OCI-LY1 (cell line): ENCODE data around the gene KCNK4.

Experiments
- H2AFZ ChIP-seq: fragments of 200-600 bp; sonication (generic), shearing (Covaris generic); 2 replicates; pipeline ENCODE4 v1.6.0; 2014; ENCODE audit warnings: antibody characterized with exemption, mild to moderate bottlenecking, low read length
- H3F3A ChIP-seq: fragments of 200-600 bp; sonication (generic), shearing (Covaris generic); 2 replicates; pipeline ENCODE4 v1.6.0; 2014; ENCODE audit warnings: mild to moderate bottlenecking, antibody characterized with exemption, low read length, moderate library complexity; ENCODE audit not compliant: insufficient read depth
- H3K27ac ChIP-seq: fragments of 200-600 bp; sonication (generic); 2 replicates; pipeline ENCODE4 v1.5.1; 2014; ENCODE audit warnings: low read length, mixed run types, mild to moderate bottlenecking, low read depth; ENCODE audit not compliant: poor library complexity, severe bottlenecking
- H3K27me3 ChIP-seq: fragments of 200-600 bp; sonication (generic); 2 replicates; pipeline ENCODE4 v1.6.0; 2014; ENCODE audit warnings: antibody characterized with exemption, mild to moderate bottlenecking, low read length, moderate library complexity; ENCODE audit not compliant: insufficient read depth
- H3K36me3 ChIP-seq: fragments of 200-600 bp; sonication (generic); 2 replicates; pipeline ENCODE4 v1.6.1; 2014; ENCODE audit warnings: mild to moderate bottlenecking, antibody characterized with exemption, low read length, moderate library complexity, mixed read lengths; ENCODE audit not compliant: insufficient read depth
- H3K4me1 ChIP-seq: fragments of 200-600 bp; sonication (generic); 2 replicates; pipeline ENCODE4 v1.5.1; 2014; ENCODE audit warnings: mild to moderate bottlenecking, low read length, moderate library complexity; ENCODE audit not compliant: insufficient read depth, severe bottlenecking
- H3K4me2 ChIP-seq: fragments of 200-600 bp; sonication (generic), shearing (Covaris generic); 2 replicates; pipeline ENCODE4 v1.6.1; 2014; ENCODE audit warnings: low read length
- H3K4me3 ChIP-seq: fragments of 200-600 bp; sonication (generic); 2 replicates; pipeline ENCODE4 v1.5.1; 2014; ENCODE audit warnings: low read length, low read depth, mild to moderate bottlenecking, mixed read lengths; ENCODE audit not compliant: poor library complexity, severe bottlenecking
- H3K79me2 ChIP-seq: fragments of 200-600 bp; shearing (Covaris generic); 2 replicates; pipeline ENCODE4 v1.6.1; 2016; ENCODE audit warnings: mixed run types, low read length, mixed read lengths; ENCODE audit not compliant: insufficient read depth
- H3K9ac ChIP-seq: fragments of 200-600 bp; sonication (generic), shearing (Covaris generic); 2 replicates; pipeline ENCODE4 v1.6.1; 2014; ENCODE audit warnings: mild to moderate bottlenecking, low read length, mixed read lengths
- H3K9me2 ChIP-seq: fragments of 200-600 bp; sonication (generic), shearing (Covaris generic); 2 replicates; pipeline ENCODE4 v1.6.1; 2014; ENCODE audit warnings: low read depth, mild to moderate bottlenecking, low read length, mixed read lengths
- H3K9me3 ChIP-seq: fragments of 200-600 bp; shearing (Covaris generic); 2 replicates; pipeline ENCODE4 v1.6.1; 2014; ENCODE audit warnings: low read length, mixed read lengths
- H4K20me1 ChIP-seq: fragments of 200-600 bp; sonication (generic), shearing (Covaris generic); 2 replicates; pipeline ENCODE4 v1.6.0; 2016; ENCODE audit warnings: mild to moderate bottlenecking, low read length; ENCODE audit not compliant: insufficient read depth
- EZH2 ChIP-seq: fragments of 200-600 bp; sonication (generic), shearing (Covaris generic); IDR thresholded peaks from 2 replicates; pipeline ENCODE4 v1.8.0; 2017; ENCODE audit warnings: borderline replicate concordance, mixed run types, mild to moderate bottlenecking, antibody characterized with exemption, low read length, moderate library complexity, mixed read lengths
- TF ChIP-seq, protein P1 (sequence below): fragments of 200-600 bp; sonication (generic), shearing (Covaris generic); IDR thresholded peaks from 2 replicates; pipeline ENCODE4 v1.5.1; 2017; ENCODE audit warnings: mild to moderate bottlenecking, antibody characterized with exemption, low read length, moderate library complexity, mixed read lengths

The KCNK4 gene

DNA sequence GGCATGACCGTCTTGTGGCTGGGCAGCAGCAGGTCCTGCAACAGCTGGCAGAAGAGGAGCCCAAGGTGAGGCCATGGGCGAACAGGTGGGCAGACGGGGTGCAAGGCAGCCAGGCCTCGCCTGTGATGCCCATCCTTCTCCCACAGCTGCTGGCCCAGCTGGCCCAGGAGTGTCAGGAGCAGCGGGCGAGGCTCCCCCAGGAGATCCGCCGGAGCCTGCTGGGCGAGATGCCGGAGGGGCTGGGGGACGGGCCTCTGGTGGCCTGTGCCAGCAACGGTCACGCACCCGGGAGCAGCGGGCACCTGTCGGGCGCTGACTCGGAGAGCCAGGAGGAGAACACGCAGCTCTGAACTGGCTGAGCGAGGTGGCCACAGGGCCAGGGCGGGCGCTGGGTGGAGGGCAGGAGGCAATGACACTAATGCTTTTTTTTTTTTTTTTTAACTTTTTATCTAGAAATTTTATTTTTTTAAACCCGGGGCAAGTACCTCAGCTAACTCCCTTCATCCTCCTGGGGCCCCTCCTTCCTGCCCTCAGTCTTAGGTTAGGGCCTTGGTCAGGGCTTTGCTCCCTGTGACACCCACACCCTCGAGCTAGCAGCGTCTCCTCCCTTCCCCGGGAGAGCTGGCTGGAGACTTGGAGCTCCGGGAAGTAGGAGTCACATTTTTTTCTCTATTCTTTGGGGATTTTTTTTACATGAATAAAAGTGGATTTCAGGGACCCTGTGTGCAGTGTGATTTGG is 23.7 kb upstream of the KCNK4 start:
- no peaks in the 10 kb centered on the region for H3K9me2 ChIP-seq
- no peak overlapping the region for H2AFZ ChIP-seq
- H3K4me1 ChIP-seq = peaks cover 27% of the 10 kb centered on the region
- peaks cover 8% of the 10 kb centered on the region for H3K36me3 ChIP-seq
- H3F3A ChIP-seq = no peaks in the 10 kb centered on the region
- H3K79me2 ChIP-seq = no peaks in the 10 kb centered on the region
- no peaks in the 10 kb centered on the region for H4K20me1 ChIP-seq
- H3K4me2 ChIP-seq = peak overlapping the region; percentile 93; the same call in 1 of the 2 replicates
- peak overlapping the region; percentile 91 for H3K27ac ChIP-seq
- peak overlapping the region; percentile 91; the same call in 1 of the 2 replicates for H3K9ac ChIP-seq
- H3K27me3 ChIP-seq = no peaks in the 10 kb centered on the region
- no peaks in the 10 kb centered on the region for H3K9me3 ChIP-seq
- TF ChIP-seq, protein P1, sequence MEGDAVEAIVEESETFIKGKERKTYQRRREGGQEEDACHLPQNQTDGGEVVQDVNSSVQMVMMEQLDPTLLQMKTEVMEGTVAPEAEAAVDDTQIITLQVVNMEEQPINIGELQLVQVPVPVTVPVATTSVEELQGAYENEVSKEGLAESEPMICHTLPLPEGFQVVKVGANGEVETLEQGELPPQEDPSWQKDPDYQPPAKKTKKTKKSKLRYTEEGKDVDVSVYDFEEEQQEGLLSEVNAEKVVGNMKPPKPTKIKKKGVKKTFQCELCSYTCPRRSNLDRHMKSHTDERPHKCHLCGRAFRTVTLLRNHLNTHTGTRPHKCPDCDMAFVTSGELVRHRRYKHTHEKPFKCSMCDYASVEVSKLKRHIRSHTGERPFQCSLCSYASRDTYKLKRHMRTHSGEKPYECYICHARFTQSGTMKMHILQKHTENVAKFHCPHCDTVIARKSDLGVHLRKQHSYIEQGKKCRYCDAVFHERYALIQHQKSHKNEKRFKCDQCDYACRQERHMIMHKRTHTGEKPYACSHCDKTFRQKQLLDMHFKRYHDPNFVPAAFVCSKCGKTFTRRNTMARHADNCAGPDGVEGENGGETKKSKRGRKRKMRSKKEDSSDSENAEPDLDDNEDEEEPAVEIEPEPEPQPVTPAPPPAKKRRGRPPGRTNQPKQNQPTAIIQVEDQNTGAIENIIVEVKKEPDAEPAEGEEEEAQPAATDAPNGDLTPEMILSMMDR = no peak
- no peak for TF ChIP-seq EZH2
- H3K4me3 ChIP-seq = no peak overlapping the region

DNA sequence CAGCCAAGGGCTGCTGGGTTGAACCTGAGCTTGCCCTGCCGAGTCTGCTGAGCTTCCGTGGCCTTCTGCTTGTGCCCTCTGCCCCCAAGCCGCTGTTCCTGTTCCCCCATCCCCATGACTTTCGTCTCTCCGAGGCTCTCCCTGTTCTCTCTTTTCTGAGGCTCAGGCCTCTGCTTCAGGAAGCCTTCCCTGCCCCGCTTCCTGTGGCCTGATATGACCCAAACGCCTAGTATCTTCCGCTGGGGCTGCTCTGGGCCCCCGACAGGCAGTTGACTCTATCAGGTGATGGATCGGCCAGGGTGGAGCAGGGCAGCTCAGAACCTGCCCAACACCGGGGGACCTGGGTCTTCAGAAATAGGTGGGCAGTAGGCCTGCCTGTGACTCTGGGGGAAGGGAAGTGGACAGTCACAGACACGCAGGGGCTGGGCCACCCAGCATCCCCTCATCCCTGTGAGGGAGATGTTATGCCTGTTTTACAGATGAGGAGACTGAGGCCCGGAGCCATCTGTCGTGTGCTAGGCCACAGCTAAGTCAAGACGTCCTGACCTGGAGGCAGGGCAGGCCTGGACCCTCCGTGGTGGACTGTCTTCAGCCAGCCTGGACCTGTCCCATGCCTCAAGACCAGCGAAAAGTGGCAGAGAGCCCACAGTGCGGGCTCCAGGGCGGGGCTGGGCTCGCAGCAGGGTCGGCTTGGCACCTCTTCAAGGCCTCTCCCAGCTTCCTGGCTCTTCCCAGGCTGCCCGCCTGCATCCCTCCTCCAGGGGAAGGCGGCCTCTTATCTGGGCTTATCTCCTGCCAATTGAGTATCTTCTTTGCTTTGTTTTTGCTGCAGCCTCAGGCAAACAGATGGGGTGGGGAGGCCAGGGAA is 22.8 kb upstream of the KCNK4 start:
- TF ChIP-seq, protein P1 = no peak
- TF ChIP-seq EZH2 = no peak
- peak overlapping the region; percentile 93 for H3K4me2 ChIP-seq
- H3K4me1 ChIP-seq = peaks cover 27% of the 10 kb centered on the region
- no peaks in the 10 kb centered on the region for H3K27me3 ChIP-seq
- H3K36me3 ChIP-seq = no peaks in the 10 kb centered on the region
- peak overlapping the region; percentile 91 for H3K9ac ChIP-seq
- no peaks in the 10 kb centered on the region for H3K79me2 ChIP-seq
- peak overlapping the region; percentile 74 for H3K4me3 ChIP-seq
- H4K20me1 ChIP-seq = no peaks in the 10 kb centered on the region
- H3K9me3 ChIP-seq = no peaks in the 10 kb centered on the region
- no peak overlapping the region for H2AFZ ChIP-seq
- H3K9me2 ChIP-seq = no peaks in the 10 kb centered on the region
- H3F3A ChIP-seq = no peaks in the 10 kb centered on the region
- peak overlapping the region; percentile 91 for H3K27ac ChIP-seq

DNA sequence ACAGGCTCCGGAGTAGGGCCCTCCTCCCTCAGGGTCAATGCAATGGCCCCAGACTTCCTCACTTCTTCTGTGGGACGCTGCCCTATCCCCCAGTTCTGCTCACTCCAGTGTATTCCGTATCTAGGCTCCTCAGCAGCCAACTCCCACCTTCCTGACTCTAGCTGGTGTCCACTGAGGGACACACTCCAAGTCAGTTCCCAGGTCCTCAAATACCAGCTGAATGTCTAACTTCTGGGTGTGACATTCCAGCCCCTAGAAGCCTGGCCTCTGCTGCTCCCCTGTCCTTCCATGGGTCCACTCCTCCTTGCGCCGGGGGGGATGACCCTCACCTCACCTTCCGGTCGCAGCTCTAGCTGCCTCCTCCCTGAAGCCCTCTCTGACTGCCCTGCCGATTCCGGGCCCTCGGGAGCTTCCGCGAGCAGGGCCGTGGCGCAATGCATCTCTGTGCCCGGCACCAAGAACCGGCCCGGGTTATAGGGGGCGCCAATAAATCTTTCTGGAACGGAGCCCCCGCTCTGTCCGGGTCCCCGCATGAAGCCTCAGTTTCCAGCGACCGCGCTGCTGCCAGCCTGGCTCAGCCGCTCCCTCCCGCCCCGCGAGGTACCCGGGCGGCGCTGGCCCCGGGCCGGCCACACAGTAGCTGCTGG is 22.1 kb upstream of the KCNK4 start:
- no peak overlapping the region for H2AFZ ChIP-seq
- no peaks in the 10 kb centered on the region for H3K9me3 ChIP-seq
- H3K27ac ChIP-seq = peak overlapping the region; percentile 91
- peaks cover 27% of the 10 kb centered on the region for H3K4me1 ChIP-seq
- H3K79me2 ChIP-seq = no peaks in the 10 kb centered on the region
- no peaks in the 10 kb centered on the region for H3K27me3 ChIP-seq
- no peaks in the 10 kb centered on the region for H4K20me1 ChIP-seq
- no peak for TF ChIP-seq EZH2
- TF ChIP-seq, protein P1 = peak; percentile 25; the same call in 1 of the 2 replicates
- no peaks in the 10 kb centered on the region for H3K9me2 ChIP-seq
- peak overlapping the region; percentile 91 for H3K9ac ChIP-seq
- no peaks in the 10 kb centered on the region for H3K36me3 ChIP-seq
- no peaks in the 10 kb centered on the region for H3F3A ChIP-seq
- peak overlapping the region; percentile 93 for H3K4me2 ChIP-seq
- H3K4me3 ChIP-seq = peak overlapping the region; percentile 74
